Stimulated activated effector memory CD8-positive, alpha-beta T cell treated with anti-CD3 and anti-CD28 coated beads, Interleukin-12 subunit alpha, Interleukin-12 subunit beta, amount 100 ng/mL, for 72 hours (primary cell): Measurements from ENCODE around the gene H1-8.
"Not testable (repeated sequence)": the region's sequence is repeated elsewhere in the genome, so short reads cannot be mapped to it uniquely, and the experiment has no call there.

Source experiments
- ATAC-seq: fragments of 150-1000 bp; cut with Tn5 transposase; 2 replicates; pipeline ENCODE4 v1.10.0; 2021
- DNase-seq, 2 donors: peaks; one replicate each; pipeline ENCODE4 v3.0.0; 2021 to 2022; ENCODE audit warnings: low spot score in 2 of 2
- H3K27ac Mint-ChIP-seq: one replicate; pipeline ENCODE4 v1.8.0; 2022; ENCODE audit warnings: mild to moderate bottlenecking, mixed read lengths
- H3K36me3 Mint-ChIP-seq: one replicate; pipeline ENCODE4 v1.8.0; 2022; ENCODE audit warnings: mild to moderate bottlenecking, mixed read lengths
- H3K4me1 Mint-ChIP-seq: one replicate; pipeline ENCODE4 v1.8.0; 2022; ENCODE audit warnings: mixed read lengths
- H3K4me3 Mint-ChIP-seq: one replicate; pipeline ENCODE4 v1.8.0; 2022; ENCODE audit warnings: mild to moderate bottlenecking, mixed read lengths
- H3K9me3 Mint-ChIP-seq: one replicate; pipeline ENCODE4 v1.8.0; 2022; ENCODE audit warnings: mixed read lengths

H1-8 gene

GRCh38 chr3:129536804-129537203 lies 6.2 kb upstream of the H1-8 start:
- DNase-seq (no peak), ATAC-seq (no peak)
- Mint-ChIP-seq H3K4me3 (no peak overlapping the region), H3K27ac (peak overlapping the region; percentile 55), H3K36me3 (no peaks in the 10 kb centered on the region), H3K4me1 (peaks cover 9% of the 10 kb centered on the region), H3K9me3 (no peaks in the 10 kb centered on the region)

DNA sequence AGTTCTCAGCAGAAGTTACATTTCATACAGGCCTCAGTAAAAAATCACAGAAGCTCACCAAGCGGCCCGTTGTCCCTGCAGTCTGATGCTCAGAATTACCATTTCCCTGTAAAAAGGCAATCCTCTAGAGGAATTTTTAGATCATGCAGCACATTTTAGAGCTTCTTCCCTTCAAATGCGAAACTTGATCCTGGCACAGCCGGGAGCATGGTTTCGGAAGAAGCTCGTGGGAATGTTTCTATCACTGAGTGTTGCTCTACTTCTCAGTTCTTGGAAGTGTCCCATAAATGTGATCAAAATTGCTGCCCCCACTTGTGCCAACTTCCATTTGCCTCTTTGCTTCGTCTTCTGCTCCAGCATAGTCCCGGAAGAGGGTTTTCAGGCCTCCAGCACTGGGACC lies 3.8 kb upstream of the H1-8 start:
- H3K36me3 Mint-ChIP-seq = no peaks in the 10 kb centered on the region
- DNase-seq (no peak), ATAC-seq (no peak)
- no peak overlapping the region for H3K4me3 Mint-ChIP-seq
- H3K4me1 Mint-ChIP-seq = peaks cover 16% of the 10 kb centered on the region
- no peaks in the 10 kb centered on the region for H3K9me3 Mint-ChIP-seq
- no peak overlapping the region for H3K27ac Mint-ChIP-seq

DNA sequence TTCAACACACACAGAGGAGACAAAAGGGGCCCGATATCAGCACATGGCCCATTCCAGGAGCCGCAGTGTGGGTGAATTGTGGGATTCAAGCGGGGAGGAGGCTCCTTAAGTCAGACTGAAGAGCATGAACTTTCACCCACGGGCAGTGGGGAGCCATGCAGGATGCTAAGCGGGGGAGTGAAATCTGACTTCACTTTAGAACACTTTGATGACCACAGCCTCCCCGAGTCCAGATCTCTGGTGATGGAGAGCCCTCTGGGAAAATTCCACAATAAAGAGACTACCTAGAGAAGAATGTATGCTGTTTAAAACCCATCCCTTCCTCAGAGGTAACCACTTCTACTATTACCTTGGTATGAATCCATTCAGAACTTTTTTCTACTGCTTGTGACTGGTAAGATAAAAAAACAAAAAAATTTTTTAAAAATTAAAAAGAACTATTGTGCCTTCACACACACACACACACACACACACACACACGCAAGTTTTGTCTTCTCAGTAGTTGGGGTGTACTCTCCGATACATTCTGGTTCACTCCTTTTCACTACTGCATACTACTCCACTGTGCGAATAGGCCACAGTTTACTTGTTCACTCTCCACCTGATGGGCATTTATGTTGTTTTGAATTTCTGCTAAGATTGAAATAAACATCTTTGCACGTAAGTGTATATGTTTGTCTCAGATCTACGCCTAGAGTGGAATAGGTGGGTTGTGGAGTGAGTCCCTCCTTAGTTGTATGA lies 2.0 kb upstream of the H1-8 start:
- no peak overlapping the region for H3K27ac Mint-ChIP-seq
- ATAC-seq (no peak), DNase-seq (no peak)
- no peaks in the 10 kb centered on the region for H3K9me3 Mint-ChIP-seq
- H3K36me3 Mint-ChIP-seq = no peaks in the 10 kb centered on the region
- H3K4me3 Mint-ChIP-seq = no peak overlapping the region
- H3K4me1 Mint-ChIP-seq = peaks cover 16% of the 10 kb centered on the region

DNA sequence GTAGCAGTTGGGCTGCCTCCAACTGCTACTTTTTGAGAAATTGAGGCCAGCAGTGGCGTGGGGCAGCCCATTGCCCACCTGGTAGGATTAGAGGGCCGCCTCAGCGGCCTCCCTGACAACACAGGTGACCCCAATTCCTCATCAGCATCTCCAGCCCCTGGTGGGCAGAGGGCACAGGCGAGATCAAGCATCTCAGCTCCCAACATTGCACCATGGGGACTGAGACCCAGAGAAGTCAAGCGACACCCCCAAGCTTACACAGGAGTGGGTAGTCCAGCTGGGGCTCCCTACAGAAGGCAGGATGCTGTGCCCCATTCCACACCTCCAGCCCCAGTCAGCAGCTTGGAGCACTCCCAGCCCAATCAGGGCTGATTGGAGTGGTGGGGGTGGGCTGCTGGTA lies 228 bp upstream of the H1-8 start:
- Mint-ChIP-seq H3K4me1 (peaks cover 8% of the 10 kb centered on the region), H3K36me3 (no peaks in the 10 kb centered on the region), H3K4me3 (no peak overlapping the region), H3K27ac (no peak overlapping the region), H3K9me3 (no peaks in the 10 kb centered on the region)
- ATAC-seq (no peak), DNase-seq (no peak)

GRCh38 chr3:129543999-129544398 lies 1.0 kb downstream of the H1-8 start:
- peaks cover 13% of the 10 kb centered on the region for H3K4me1 Mint-ChIP-seq

GRCh38 chr3:129545951-129546350 lies 3.0 kb downstream of the H1-8 start:
- H3K4me3 Mint-ChIP-seq, H3K36me3 Mint-ChIP-seq, ATAC-seq, H3K9me3 Mint-ChIP-seq, DNase-seq, H3K27ac Mint-ChIP-seq: not testable (repeated sequence)
- peaks cover 13% of the 10 kb centered on the region for H3K4me1 Mint-ChIP-seq

More at GRCh38 chr3:129543999-129544398, 1.0 kb downstream of the H1-8 start:
- no peaks in the 10 kb centered on the region for H3K36me3 Mint-ChIP-seq
- no peak for DNase-seq
- no peak for ATAC-seq
- H3K27ac Mint-ChIP-seq = peak overlapping the region; percentile 43
- H3K9me3 Mint-ChIP-seq = no peaks in the 10 kb centered on the region
- H3K4me3 Mint-ChIP-seq = no peak overlapping the region

- no peak for ATAC-seq
- Mint-ChIP-seq H3K27ac (no peak overlapping the region), H3K4me3 (no peak overlapping the region)
Measured at GRCh38 chr3:129547241-129547640, 4.3 kb downstream of the H1-8 start.

DNA sequence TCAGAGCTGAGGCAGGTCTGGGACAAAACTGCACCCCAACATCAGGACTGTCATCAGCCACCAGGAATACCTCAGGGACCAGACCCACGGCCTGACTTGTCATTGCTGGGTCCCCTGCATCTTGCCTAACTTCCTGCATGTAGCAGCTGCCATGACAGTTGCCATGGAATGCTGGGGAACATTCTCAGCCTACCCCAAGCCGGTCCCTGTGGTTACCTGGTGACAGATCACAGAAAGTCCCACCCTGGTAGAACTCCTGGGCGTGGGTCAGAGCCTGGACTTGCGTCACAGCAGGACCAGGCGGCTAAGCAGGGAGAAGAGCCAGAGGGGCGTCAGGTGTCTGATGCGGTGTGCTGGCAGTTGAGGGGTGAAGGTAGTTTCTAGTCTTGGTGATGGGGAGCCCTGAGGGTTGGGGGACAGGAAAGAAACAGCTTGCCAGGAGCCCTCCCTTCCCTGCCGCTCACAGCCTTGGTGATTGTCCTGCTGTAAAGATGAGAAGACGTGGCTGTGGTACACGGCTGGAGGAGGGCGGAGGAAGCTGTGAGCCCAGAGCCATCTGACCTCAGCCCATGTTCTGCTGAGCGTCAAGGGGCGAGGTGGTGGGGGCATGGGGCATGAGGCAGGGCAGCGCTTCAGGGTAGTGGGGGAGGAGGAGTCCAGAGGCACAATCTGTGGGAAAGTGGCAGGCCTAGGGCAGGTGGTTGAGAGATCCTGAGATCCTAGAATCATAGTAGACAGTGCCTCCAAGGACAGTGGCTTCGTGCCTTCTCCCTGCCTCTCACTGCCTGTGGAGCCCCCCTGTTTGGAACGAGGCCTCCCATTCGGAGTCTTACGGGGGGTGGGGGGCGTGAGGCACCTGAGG lies 5.4 kb downstream of the H1-8 start:
- Mint-ChIP-seq H3K27ac (peak overlapping the region; percentile 29), H3K4me1 (peaks cover 30% of the 10 kb centered on the region), H3K36me3 (peaks cover 5% of the 10 kb centered on the region), H3K4me3 (no peak overlapping the region), H3K9me3 (no peaks in the 10 kb centered on the region)
- DNase-seq (no peak), ATAC-seq (no peak)

More at GRCh38 chr3:129547241-129547640, 4.3 kb downstream of the H1-8 start:
- Mint-ChIP-seq H3K4me1 (peaks cover 20% of the 10 kb centered on the region), H3K36me3 (peaks cover 5% of the 10 kb centered on the region), H3K9me3 (no peaks in the 10 kb centered on the region)
- DNase-seq = no peak

- no peak overlapping the region for H3K27ac Mint-ChIP-seq
- no peak for DNase-seq
Measured at GRCh38 chr3:129549006-129549800, 6.2 kb downstream of the H1-8 start.

DNA sequence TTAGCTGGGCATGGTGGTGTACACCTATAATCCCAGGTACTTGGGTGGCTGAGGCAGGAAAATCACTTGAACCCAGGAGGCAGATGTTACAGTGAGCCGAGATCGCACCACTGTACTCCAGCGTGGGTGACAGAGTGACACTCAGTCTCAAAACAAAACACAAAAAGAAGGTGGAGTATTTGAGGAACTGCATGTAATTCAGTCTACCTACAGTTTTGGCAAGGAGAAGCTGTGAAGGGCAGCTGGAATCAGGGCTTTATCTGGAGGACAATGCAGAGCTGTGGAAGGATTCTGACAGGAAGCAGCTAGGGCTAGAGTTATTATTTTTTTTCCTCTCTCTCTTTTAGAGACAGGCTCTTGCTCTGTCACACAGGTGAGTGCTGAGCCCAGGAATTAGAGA lies 6.8 kb downstream of the H1-8 start:
- H3K36me3 Mint-ChIP-seq = peaks cover 5% of the 10 kb centered on the region
- no peak overlapping the region for H3K27ac Mint-ChIP-seq
- no peak overlapping the region for H3K4me3 Mint-ChIP-seq
- no peaks in the 10 kb centered on the region for H3K9me3 Mint-ChIP-seq
- DNase-seq (no peak), ATAC-seq (no peak)
- H3K4me1 Mint-ChIP-seq = peaks cover 34% of the 10 kb centered on the region

More at GRCh38 chr3:129549006-129549800, 6.2 kb downstream of the H1-8 start:
- Mint-ChIP-seq H3K9me3 (no peaks in the 10 kb centered on the region), H3K4me3 (no peak overlapping the region), H3K36me3 (peaks cover 5% of the 10 kb centered on the region), H3K4me1 (peaks cover 28% of the 10 kb centered on the region)
- ATAC-seq = no peak

GRCh38 chr3:129552287-129553050 lies 9.5 kb downstream of the H1-8 start:
- peak overlapping the region; percentile 29 for H3K27ac Mint-ChIP-seq
- ATAC-seq (no peak), DNase-seq (no peak)
- H3K4me1 Mint-ChIP-seq = peaks cover 38% of the 10 kb centered on the region
- no peak overlapping the region for H3K4me3 Mint-ChIP-seq
- peaks cover 5% of the 10 kb centered on the region for H3K36me3 Mint-ChIP-seq
- H3K9me3 Mint-ChIP-seq = no peaks in the 10 kb centered on the region

DNA sequence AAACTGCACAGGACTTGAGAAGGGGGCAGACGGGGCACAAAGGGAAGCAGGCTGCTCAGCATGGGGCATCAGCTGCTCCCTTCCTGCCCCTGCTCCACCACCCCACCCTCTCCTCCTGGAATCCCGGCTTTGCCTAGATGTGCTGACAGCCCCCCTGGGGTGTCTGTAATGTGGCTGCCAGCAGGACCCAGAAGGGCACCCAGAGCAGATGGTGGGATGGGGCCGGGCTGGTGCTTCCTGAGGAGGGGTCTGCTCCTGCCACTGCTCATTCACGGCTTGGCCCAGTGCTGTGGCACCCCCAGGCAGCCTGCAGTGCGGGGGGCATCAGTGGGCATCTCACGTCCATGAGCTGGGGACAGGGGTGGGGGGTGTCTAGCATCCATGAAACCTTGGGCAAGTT lies 10.2 kb downstream of the H1-8 start:
- ATAC-seq (no peak), DNase-seq (no peak)
- Mint-ChIP-seq H3K9me3 (no peaks in the 10 kb centered on the region), H3K4me3 (no peak overlapping the region), H3K36me3 (peaks cover 11% of the 10 kb centered on the region), H3K27ac (peak overlapping the region; percentile 29), H3K4me1 (peaks cover 43% of the 10 kb centered on the region)

DNA sequence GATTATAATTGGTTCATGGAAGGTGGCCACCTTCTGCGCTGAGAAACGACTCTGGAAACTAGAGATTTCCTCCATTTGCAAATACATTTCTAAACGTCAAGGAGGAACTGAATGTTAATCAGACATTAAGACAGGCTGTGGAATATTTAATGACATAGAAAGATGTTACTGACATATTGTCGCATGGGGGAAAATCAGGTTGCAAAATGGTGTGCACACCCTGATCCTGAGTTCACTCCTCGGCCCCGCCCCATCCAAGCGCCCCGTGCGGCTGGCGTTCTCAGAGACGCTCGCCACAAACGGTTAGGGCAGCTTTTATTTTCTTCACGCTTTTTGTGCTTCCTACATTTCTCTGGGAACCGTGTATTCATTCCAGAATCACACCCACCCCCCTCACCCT lies 10.7 kb downstream of the H1-8 start:
- Mint-ChIP-seq H3K4me1 (peaks cover 45% of the 10 kb centered on the region), H3K4me3 (no peak overlapping the region), H3K27ac (peak overlapping the region; percentile 65), H3K9me3 (no peaks in the 10 kb centered on the region), H3K36me3 (peaks cover 14% of the 10 kb centered on the region)
- DNase-seq (no peak), ATAC-seq (no peak)

- DNase-seq = no peak
- peaks cover 14% of the 10 kb centered on the region for H3K36me3 Mint-ChIP-seq
- H3K27ac Mint-ChIP-seq = peak overlapping the region; percentile 65
- H3K4me3 Mint-ChIP-seq = peak overlapping the region; percentile 11
- no peaks in the 10 kb centered on the region for H3K9me3 Mint-ChIP-seq
- peaks cover 51% of the 10 kb centered on the region for H3K4me1 Mint-ChIP-seq
- ATAC-seq = no peak
Measured at GRCh38 chr3:129554356-129555152, 11.6 kb downstream of the H1-8 start.
